ENCODE results near the gene RELL1.

RELL1 gene

DNA sequence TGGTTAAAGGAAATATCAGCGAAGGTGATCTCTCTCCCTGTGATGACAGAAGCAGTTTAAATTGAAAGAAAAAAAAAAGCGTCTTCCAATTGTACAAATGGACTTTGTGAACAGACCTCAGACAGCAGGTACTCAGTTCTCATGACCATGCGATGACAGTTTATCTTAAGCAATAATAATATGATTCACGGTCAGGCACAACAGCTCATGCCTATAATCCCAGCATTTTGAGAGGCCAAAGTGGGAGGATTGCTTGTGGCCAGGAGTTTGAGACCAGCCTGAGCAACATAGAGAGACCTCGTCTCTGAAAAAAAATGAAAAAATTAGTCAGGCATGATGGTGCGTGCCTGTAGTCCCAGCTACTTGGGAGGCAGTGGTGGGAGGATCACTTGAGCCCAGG is 51.0 kb downstream of the RELL1 start:
- no peak for DNase-seq (ENCODE audit: low read depth)
- in situ Hi-C loops (cut with HindIII; ENCODE audit: low sequenced_read_pairs), result no loop called here
- TF ChIP-seq, protein P1, sequence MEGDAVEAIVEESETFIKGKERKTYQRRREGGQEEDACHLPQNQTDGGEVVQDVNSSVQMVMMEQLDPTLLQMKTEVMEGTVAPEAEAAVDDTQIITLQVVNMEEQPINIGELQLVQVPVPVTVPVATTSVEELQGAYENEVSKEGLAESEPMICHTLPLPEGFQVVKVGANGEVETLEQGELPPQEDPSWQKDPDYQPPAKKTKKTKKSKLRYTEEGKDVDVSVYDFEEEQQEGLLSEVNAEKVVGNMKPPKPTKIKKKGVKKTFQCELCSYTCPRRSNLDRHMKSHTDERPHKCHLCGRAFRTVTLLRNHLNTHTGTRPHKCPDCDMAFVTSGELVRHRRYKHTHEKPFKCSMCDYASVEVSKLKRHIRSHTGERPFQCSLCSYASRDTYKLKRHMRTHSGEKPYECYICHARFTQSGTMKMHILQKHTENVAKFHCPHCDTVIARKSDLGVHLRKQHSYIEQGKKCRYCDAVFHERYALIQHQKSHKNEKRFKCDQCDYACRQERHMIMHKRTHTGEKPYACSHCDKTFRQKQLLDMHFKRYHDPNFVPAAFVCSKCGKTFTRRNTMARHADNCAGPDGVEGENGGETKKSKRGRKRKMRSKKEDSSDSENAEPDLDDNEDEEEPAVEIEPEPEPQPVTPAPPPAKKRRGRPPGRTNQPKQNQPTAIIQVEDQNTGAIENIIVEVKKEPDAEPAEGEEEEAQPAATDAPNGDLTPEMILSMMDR (IDR thresholded peaks at IDR 0.05; ENCODE audit: low read depth, low read length, missing control alignments), result no peak
- no peak overlapping the region for H3K4me3 ChIP-seq (ENCODE audit: low read depth, low read length)

DNA sequence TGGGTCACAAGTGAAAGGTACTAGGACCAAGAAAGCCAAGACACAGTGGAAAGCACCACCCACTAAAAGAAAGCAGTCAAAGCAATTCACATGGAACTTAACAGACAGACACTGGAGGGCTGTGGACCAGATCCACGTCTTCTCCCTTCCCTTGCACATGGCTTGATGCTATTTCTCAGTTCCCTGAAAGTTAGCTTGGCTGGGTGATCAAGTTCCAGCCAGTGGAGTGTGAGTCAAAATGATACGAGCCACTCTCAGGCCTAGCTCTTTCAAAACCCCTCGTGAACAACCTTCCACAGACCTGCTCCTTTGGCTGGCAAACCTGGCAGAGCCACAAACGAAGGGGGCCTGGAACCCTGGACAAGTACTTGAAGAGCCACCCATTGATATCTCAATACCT is 52.0 kb downstream of the RELL1 start:
- H3K4me3 ChIP-seq (ENCODE audit: low read depth, low read length), result no peak overlapping the region
- in situ Hi-C loops (cut with HindIII; ENCODE audit: low sequenced_read_pairs), result no loop called here
- TF ChIP-seq, protein P1 (IDR thresholded peaks at IDR 0.05; ENCODE audit: low read depth, low read length, missing control alignments), result no peak
- DNase-seq (ENCODE audit: low read depth), result no peak

DNA sequence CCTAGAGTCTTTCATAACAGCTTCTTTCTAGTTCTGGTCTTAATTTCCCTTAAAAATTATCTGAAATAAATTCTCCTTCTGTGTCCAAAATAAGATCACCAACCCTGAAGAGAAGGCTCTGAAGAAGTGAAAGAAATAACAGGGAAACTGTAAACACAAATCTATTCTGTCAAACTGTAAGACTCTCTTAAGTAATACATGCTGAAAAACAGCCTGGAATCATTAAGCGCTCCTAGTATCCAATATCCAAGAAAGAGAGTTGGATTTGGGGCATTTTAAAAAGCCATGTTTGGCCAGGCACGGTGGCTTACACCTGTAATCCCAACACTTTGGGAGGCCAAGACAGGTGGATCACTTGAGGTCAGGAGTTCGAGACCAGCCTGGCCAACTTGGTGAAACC is 53.3 kb downstream of the RELL1 start:
- H3K4me3 ChIP-seq (ENCODE audit: low read depth, low read length), result no peak overlapping the region
- DNase-seq (ENCODE audit: low read depth), result no peak
- in situ Hi-C loops (cut with HindIII; ENCODE audit: low sequenced_read_pairs), result no loop called here
- TF ChIP-seq, protein P1 (IDR thresholded peaks at IDR 0.05; ENCODE audit: low read depth, low read length, missing control alignments), result no peak

DNA sequence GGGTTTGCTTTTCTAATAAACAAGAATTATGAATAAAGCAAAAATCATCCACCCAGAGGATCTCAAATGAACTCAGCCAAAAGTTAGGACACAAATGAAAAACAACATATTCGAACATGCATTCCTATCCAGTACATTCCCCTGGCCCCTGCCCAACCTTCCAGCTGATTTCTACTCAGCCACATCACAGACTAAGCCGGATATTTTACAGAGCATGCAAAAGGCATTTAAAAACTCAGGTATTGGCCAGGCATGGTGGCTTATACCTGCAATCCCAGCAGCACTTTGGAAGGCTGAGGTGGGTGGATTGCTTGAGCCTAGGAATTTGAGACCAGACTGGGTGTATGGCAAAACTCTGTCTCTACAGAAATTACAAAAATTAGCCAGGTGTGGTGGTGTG is 54.6 kb downstream of the RELL1 start:
- TF ChIP-seq, protein P1 (IDR thresholded peaks at IDR 0.05; ENCODE audit: low read depth, low read length, missing control alignments), result no peak
- peak; percentile 62 for DNase-seq (ENCODE audit: low read depth)
- in situ Hi-C loops (cut with HindIII; ENCODE audit: low sequenced_read_pairs), result no loop called here
- no peak overlapping the region for H3K4me3 ChIP-seq (ENCODE audit: low read depth, low read length)

DNA sequence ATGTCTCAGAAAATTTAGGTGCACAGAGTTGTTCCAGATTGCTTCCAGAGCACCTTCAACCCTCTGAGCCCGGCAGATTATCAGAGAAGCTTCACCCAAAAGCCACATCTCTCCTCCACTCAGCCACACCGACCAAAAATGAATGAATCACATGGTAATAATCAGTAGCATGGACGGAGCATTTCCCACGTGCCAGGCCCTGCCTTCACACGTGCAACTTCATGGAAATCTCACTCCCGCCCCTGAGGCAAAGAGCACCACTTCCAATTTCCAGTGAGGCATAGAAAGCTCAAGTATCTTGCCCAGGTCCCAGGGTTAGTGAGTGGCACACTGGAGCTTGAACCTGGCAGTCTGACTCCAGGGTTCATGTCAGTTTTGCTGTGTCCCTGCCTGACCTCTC is 56.5 kb downstream of the RELL1 start:
- TF ChIP-seq, protein P1 (IDR thresholded peaks at IDR 0.05; ENCODE audit: low read depth, low read length, missing control alignments), result no peak
- in situ Hi-C loops (cut with HindIII; ENCODE audit: low sequenced_read_pairs), result loop anchor here (5.0 kb wide), 1 partner anchor 63 kb away; no protein-coding TSS in a partner anchor
- no peak overlapping the region for H3K4me3 ChIP-seq (ENCODE audit: low read depth, low read length)
- DNase-seq (ENCODE audit: low read depth), result no peak

DNA sequence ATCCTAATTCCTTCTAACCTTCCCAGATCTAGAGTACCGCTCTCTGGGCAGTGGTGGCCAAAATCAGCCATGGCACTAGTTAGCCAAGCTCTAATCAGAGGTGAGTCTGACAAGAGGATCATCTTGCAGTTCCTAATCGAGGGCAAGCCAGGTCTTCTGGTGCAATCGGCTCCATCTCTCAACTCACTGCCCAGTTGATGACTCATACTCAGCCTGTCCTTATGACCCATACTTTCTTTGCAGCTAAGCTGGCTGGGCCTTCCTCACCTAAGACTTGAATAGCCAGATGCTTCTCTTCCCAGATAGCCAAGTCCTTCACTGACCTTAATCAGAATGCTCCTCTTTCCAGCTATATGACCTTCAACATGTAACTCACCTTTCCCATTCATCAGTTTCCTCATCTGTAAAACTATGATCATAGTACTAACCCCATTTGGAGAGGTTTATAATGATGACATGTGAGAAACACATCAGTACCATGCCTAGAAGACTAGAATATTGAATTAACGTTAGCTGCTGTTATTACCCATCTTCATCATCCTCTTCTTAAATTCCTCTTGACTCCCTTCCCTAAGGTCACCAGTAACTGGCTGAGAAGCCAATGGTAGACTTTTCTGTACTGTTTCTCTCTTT is 57.1 kb downstream of the RELL1 start:
- in situ Hi-C loops (cut with HindIII; ENCODE audit: low sequenced_read_pairs), result loop anchor here (5.0 kb wide), 1 partner anchor 63 kb away; no protein-coding TSS in a partner anchor

More for the DNA sequence above, 57.1 kb downstream of the RELL1 start:
- DNase-seq (ENCODE audit: low read depth), result peak; percentile 40
- TF ChIP-seq, protein P1 (IDR thresholded peaks at IDR 0.05; ENCODE audit: low read depth, low read length, missing control alignments), result no peak
- H3K4me3 ChIP-seq (ENCODE audit: low read depth, low read length), result no peak overlapping the region
